H9 (cell line): Measurements from ENCODE around the gene ENKD1. TPM values are rescaled to one million over a fixed set of nuclear protein-coding genes. Genes with fewer than 3 reads are reported as not detected.
A peak's percentile ranks its signal among the peaks of the same experiment; 100 is the strongest.

ENCODE experiments used
- DNase-seq: peaks from one replicate; pipeline ENCODE4 v3.0.0-alpha.2; 2017
- H2AFZ ChIP-seq: one replicate; pipeline ENCODE4 v1.6.1; 2013; ENCODE audit warnings: mild to moderate bottlenecking, low read length, control low read depth, moderate library complexity
- H2AK5ac ChIP-seq: 2 replicates; pipeline ENCODE4 v1.6.1; 2013; ENCODE audit warnings: low read length, control low read depth, mixed read lengths; ENCODE audit not compliant: insufficient read length
- H2BK120ac ChIP-seq: one replicate; pipeline ENCODE4 v1.6.1; 2013; ENCODE audit warnings: low read depth, mild to moderate bottlenecking, low read length, control low read depth, inconsistent platforms; ENCODE audit not compliant: poor library complexity, severe bottlenecking
- H2BK12ac ChIP-seq: 2 replicates; pipeline ENCODE4 v1.6.1; 2013; ENCODE audit warnings: low read length, control low read depth, mixed read lengths, low read depth; ENCODE audit not compliant: insufficient read length
- H2BK15ac ChIP-seq: 2 replicates; pipeline ENCODE4 v1.6.1; 2013; ENCODE audit warnings: low read depth, low read length, control low read depth
- H2BK20ac ChIP-seq: one replicate; pipeline ENCODE4 v1.6.1; 2013; ENCODE audit warnings: low read depth, mild to moderate bottlenecking, low read length, control low read depth, inconsistent platforms; ENCODE audit not compliant: poor library complexity, severe bottlenecking
- H2BK5ac ChIP-seq: 2 replicates; pipeline ENCODE4 v1.6.1; 2013; ENCODE audit warnings: low read length, control low read depth, mixed read lengths; ENCODE audit not compliant: insufficient read length
- H3K14ac ChIP-seq: 2 replicates; pipeline ENCODE4 v1.6.1; 2013; ENCODE audit warnings: low read length, control low read depth; ENCODE audit not compliant: insufficient read depth
- H3K18ac ChIP-seq: 2 replicates; pipeline ENCODE4 v1.6.1; 2013; ENCODE audit warnings: low read depth, mild to moderate bottlenecking, mixed read lengths, low read length, control low read depth; ENCODE audit not compliant: insufficient read length
- H3K23ac ChIP-seq: 2 replicates; pipeline ENCODE4 v1.6.1; 2013; ENCODE audit warnings: low read length, control low read depth, mixed read lengths, low read depth; ENCODE audit not compliant: insufficient read length
- H3K23me2 ChIP-seq: 2 replicates; pipeline ENCODE4 v1.6.1; 2013; ENCODE audit warnings: low read depth, mild to moderate bottlenecking, mixed read lengths, low read length, control low read depth; ENCODE audit not compliant: insufficient read length, poor library complexity, severe bottlenecking
- H3K27ac ChIP-seq: 2 replicates; pipeline ENCODE4 v1.5.1; 2013; ENCODE audit warnings: low read length, control low read depth, mixed read lengths, low read depth; ENCODE audit not compliant: insufficient read length
- H3K27me3 ChIP-seq: 2 replicates; pipeline ENCODE4 v1.6.1; 2013; ENCODE audit warnings: low read length, control low read depth, inconsistent platforms; ENCODE audit not compliant: insufficient read depth
- H3K4ac ChIP-seq: 2 replicates; pipeline ENCODE4 v1.6.1; 2013; ENCODE audit warnings: low read depth, mild to moderate bottlenecking, control low read depth, inconsistent platforms, low read length, moderate library complexity
- H3K4me1 ChIP-seq: 2 replicates; pipeline ENCODE4 v1.6.1; 2013; ENCODE audit warnings: low read length, control low read depth, inconsistent platforms; ENCODE audit not compliant: insufficient read depth
- H3K4me2 ChIP-seq: 2 replicates; pipeline ENCODE4 v1.6.1; 2013; ENCODE audit warnings: low read length, control low read depth, mixed read lengths; ENCODE audit not compliant: insufficient read length, insufficient read depth
- H3K56ac ChIP-seq: 2 replicates; pipeline ENCODE4 v1.6.1; 2013; ENCODE audit warnings: low read depth, mild to moderate bottlenecking, mixed read lengths, low read length, control low read depth; ENCODE audit not compliant: insufficient read length
- H3K79me1 ChIP-seq: 2 replicates; pipeline ENCODE4 v1.6.1; 2013; ENCODE audit warnings: low read depth, mild to moderate bottlenecking, moderate library complexity, low read length, control low read depth, inconsistent platforms; ENCODE audit not compliant: insufficient read depth, poor library complexity, severe bottlenecking
- H3K79me2 ChIP-seq: 2 replicates; pipeline ENCODE4 v1.6.1; 2013; ENCODE audit warnings: low read length, control low read depth, inconsistent platforms; ENCODE audit not compliant: insufficient read depth
- H3K9ac ChIP-seq: 2 replicates; pipeline ENCODE4 v1.6.1; 2013; ENCODE audit warnings: low read length, control low read depth, mixed read lengths; ENCODE audit not compliant: insufficient read length; ENCODE audit errors: extremely low read depth
- H3K9me3 ChIP-seq: one replicate; pipeline ENCODE4 v1.6.1; 2013; ENCODE audit warnings: low read depth, low read length, inconsistent platforms; ENCODE audit not compliant: control insufficient read depth
- H3T11ph ChIP-seq: one replicate; pipeline ENCODE4 v1.6.1; 2013; ENCODE audit warnings: mild to moderate bottlenecking, low read length, control low read depth, inconsistent platforms
- H4K20me1 ChIP-seq: one replicate; pipeline ENCODE4 v1.6.1; 2013; ENCODE audit not compliant: control insufficient read depth, insufficient read length, insufficient read depth
- H4K5ac ChIP-seq: 2 replicates; pipeline ENCODE4 v1.6.1; 2013; ENCODE audit warnings: low read depth, mild to moderate bottlenecking, mixed read lengths, low read length, control low read depth; ENCODE audit not compliant: insufficient read length
- H4K8ac ChIP-seq: replicated peaks from 2 replicates; pipeline ENCODE4 v1.6.1; 2013; ENCODE audit warnings: low read length, control low read depth, mixed read lengths, low read depth; ENCODE audit not compliant: insufficient read length
- H4K91ac ChIP-seq: 2 replicates; pipeline ENCODE4 v1.6.1; 2013; ENCODE audit warnings: low read depth, mild to moderate bottlenecking, moderate library complexity, mixed read lengths, low read length, control low read depth; ENCODE audit not compliant: insufficient read length
- H3K27ac Mint-ChIP-seq, 3 experiments: 2 replicates in 2 of 3; 3 replicates in 1 of 3; pipeline ENCODE4 v1.8.0; 2020 to 2021; ENCODE audit warnings: mixed read lengths in 3 of 3, mild to moderate bottlenecking in 1 of 3, moderate library complexity in 1 of 3
- H3K27me3 Mint-ChIP-seq: 2 replicates; pipeline ENCODE4 v1.8.0; 2021; ENCODE audit warnings: low read depth, mild to moderate bottlenecking, moderate library complexity, mixed read lengths
- H3K36me3 Mint-ChIP-seq, 3 experiments: 2 replicates in 2 of 3; 3 replicates in 1 of 3; pipeline ENCODE4 v1.8.0; 2020 to 2021; ENCODE audit warnings: low read depth in 3 of 3, mixed read lengths in 3 of 3; ENCODE audit not compliant: insufficient read depth in 1 of 3
- H3K4me1 Mint-ChIP-seq, 2 experiments: 2 replicates each; pipeline ENCODE4 v1.8.0; 2020; ENCODE audit warnings: mixed read lengths in 2 of 2
- H3K4me3 Mint-ChIP-seq, 2 experiments: 2 replicates in 1 of 2; 3 replicates in 1 of 2; pipeline ENCODE4 v1.8.0; 2020 to 2021; ENCODE audit warnings: mild to moderate bottlenecking in 2 of 2, mixed read lengths in 2 of 2, moderate library complexity in 1 of 2
- H3K9me3 Mint-ChIP-seq, 2 experiments: 2 replicates in 1 of 2; 3 replicates in 1 of 2; pipeline ENCODE4 v1.8.0; 2020; ENCODE audit warnings: mild to moderate bottlenecking in 2 of 2, mixed read lengths in 2 of 2, moderate library complexity in 1 of 2
- CTCF ChIP-seq: fragments of 200-600 bp; sonication (generic); conservative IDR thresholded peaks from 3 replicates; pipeline ENCODE4 v1.8.0; 2021; ENCODE audit warnings: antibody characterized with exemption, mild to moderate bottlenecking
- WGBS: extraction: QIAGEN DNeasy Blood & Tissue Kit; methylation state at CpG from one replicate; pipeline ENCODE4 v1.1.7; 2013; ENCODE audit warnings: missing lambda C conversion rate, low lambda C conversion rate, mixed read lengths; ENCODE audit not compliant: insufficient read length; ENCODE audit errors: extremely low coverage; 5-methylcytosine and 5-hydroxymethylcytosine counted together
- total RNA-seq: library from RNA; stranded (reverse); gene quantifications from 2 replicates; pipeline ENCODE4 v1.2.1, GENCODE V29; 2021

The ENKD1 gene
- total RNA-seq, 1 experiment from 2014 or later: 9.5 TPM

DNA sequence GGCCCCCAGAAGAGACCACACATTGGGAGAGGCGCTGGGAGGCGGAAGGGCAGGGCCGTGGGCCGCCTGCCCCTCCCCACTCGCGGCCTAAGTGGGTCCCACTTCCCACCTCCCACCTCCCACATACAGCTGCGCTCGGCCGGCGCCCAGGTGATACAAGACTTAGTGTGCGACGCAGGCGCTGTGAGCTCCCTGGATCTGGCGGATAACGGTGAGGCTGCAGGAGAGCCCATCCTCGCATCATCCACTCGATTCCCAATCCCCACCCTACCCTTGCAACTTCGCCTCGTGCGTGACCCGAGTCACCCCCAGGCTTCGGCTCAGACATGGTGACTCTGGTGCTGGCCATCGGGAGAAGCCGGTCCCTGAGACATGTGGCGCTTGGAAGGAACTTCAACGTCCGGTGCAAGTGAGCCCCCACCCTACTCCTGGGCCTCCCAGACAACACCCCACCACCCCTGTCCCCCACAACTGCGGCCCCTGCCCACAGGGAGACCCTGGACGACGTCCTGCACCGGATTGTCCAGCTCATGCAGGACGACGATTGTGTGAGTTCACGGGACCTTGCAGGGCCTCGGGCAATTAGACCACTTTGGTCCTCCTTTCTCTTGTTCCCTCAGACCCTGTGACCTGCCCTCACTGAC lies 17.7 kb downstream of the ENKD1 start:
- H3K9ac ChIP-seq: no peak overlapping the region
- no peak overlapping the region for H4K91ac ChIP-seq
- H3K14ac ChIP-seq: no peak overlapping the region
- H2AFZ ChIP-seq: no peak overlapping the region
- no peaks in the 10 kb centered on the region; the same call in 1 of the 2 replicates for H3K27me3 ChIP-seq
- no peak overlapping the region for H2BK5ac ChIP-seq
- no peak for TF ChIP-seq CTCF
- Mint-ChIP-seq H3K9me3 (no peaks in the 10 kb centered on the region; a peak in 1 of 5 replicates), H3K27ac (no peak overlapping the region; a peak in 1 of 7 replicates), H3K4me1 (peaks cover 5 to 12% of the 10 kb centered on the region in 2 experiments), H3K27me3 (peaks cover 9% of the 10 kb centered on the region), H3K4me3 (0 out of 5 replicates have a peak overlapping the region, but pooled peaks of 1 of the 2 experiments have one; percentile 29), H3K36me3 (peaks cover 8 to 28% (median 25%) of the 10 kb centered on the region in 3 experiments; a peak in 6 of 7 replicates)
- no peak for DNase-seq
- no peaks in the 10 kb centered on the region for H4K20me1 ChIP-seq
- H3K4ac ChIP-seq: no peak overlapping the region
- H3K23ac ChIP-seq: no peak overlapping the region
- H3K79me1 ChIP-seq: no peaks in the 10 kb centered on the region
- H3K9me3 ChIP-seq: no peaks in the 10 kb centered on the region
- no peak overlapping the region for H3K56ac ChIP-seq
- H2BK15ac ChIP-seq: no peak overlapping the region
- H4K8ac ChIP-seq: no peak overlapping the region
- no peak overlapping the region for H3K27ac ChIP-seq
- H3K79me2 ChIP-seq: no peaks in the 10 kb centered on the region
- no peak overlapping the region for H3T11ph ChIP-seq
- no peak overlapping the region for H2BK20ac ChIP-seq
- H4K5ac ChIP-seq: no peak overlapping the region
- H3K4me1 ChIP-seq: no peaks in the 10 kb centered on the region
- H2AK5ac ChIP-seq: no peak overlapping the region
- peaks cover 11% of the 10 kb centered on the region for H3K23me2 ChIP-seq
- H2BK120ac ChIP-seq: no peak overlapping the region
- H2BK12ac ChIP-seq: no peak overlapping the region
- H3K18ac ChIP-seq: no peak overlapping the region
- no CpG with 5 or more reads among the region's 35 CpGs for WGBS
- no peak overlapping the region for H3K4me2 ChIP-seq
